Hepatocyte (in vitro differentiated cells): ENCODE measurements around the gene OBI1. TPM values are rescaled to one million over a fixed set of nuclear protein-coding genes. Genes with fewer than 3 reads are reported as not detected.

Source experiments
- DNase-seq: peaks from one replicate; pipeline ENCODE4 v3.0.0-alpha.2; 2016; ENCODE audit warnings: low spot score
- H2AFZ ChIP-seq: fragments of 200-600 bp; sonication (generic); 2 replicates; pipeline ENCODE4 v1.6.0; 2016; ENCODE audit warnings: antibody characterized with exemption, mild to moderate bottlenecking
- H3K27ac ChIP-seq: fragments of 200-600 bp; sonication (generic); 2 replicates; pipeline ENCODE4 v1.5.1; 2016; ENCODE audit warnings: mild to moderate bottlenecking
- H3K27me3 ChIP-seq: fragments of 200-600 bp; sonication (generic); 2 replicates; pipeline ENCODE4 v1.6.1; 2016
- H3K36me3 ChIP-seq: fragments of 200-600 bp; sonication (generic); replicated peaks from 2 replicates; pipeline ENCODE4 v1.5.1; 2016; ENCODE audit warnings: low read depth; ENCODE audit not compliant: insufficient read depth
- H3K4me1 ChIP-seq: fragments of 200-600 bp; sonication (generic); 2 replicates; pipeline ENCODE4 v1.5.1; 2016; ENCODE audit warnings: mild to moderate bottlenecking, moderate library complexity; ENCODE audit not compliant: insufficient read depth
- H3K4me2 ChIP-seq: fragments of 200-600 bp; sonication (generic); 2 replicates; pipeline ENCODE4 v1.6.0; 2016
- H3K4me3 ChIP-seq: fragments of 200-600 bp; sonication (generic); 2 replicates; pipeline ENCODE4 v1.5.1; 2016; ENCODE audit warnings: mild to moderate bottlenecking
- H3K79me2 ChIP-seq: fragments of 200-600 bp; sonication (generic); 2 replicates; pipeline ENCODE4 v1.6.0; 2017; ENCODE audit warnings: mild to moderate bottlenecking
- H3K9me2 ChIP-seq: fragments of 200-600 bp; sonication (generic); replicated peaks from 2 replicates; pipeline ENCODE4 v1.6.0; 2017; ENCODE audit warnings: mild to moderate bottlenecking; ENCODE audit not compliant: insufficient read depth
- H3K9me3 ChIP-seq: fragments of 200-600 bp; sonication (generic); 2 replicates; pipeline ENCODE4 v1.5.1; 2016; ENCODE audit warnings: low read depth, mild to moderate bottlenecking
- H4K20me1 ChIP-seq: fragments of 200-600 bp; sonication (generic); 2 replicates; pipeline ENCODE4 v1.6.0; 2016; ENCODE audit warnings: mild to moderate bottlenecking; ENCODE audit not compliant: insufficient read depth, poor library complexity, severe bottlenecking
- EZH2 ChIP-seq: fragments of 200-600 bp; sonication (generic); IDR thresholded peaks from 2 replicates; pipeline ENCODE4 v1.6.1; 2016; ENCODE audit warnings: antibody characterized with exemption, mild to moderate bottlenecking, borderline replicate concordance
- EZH2phosphoT487 ChIP-seq: fragments of 200-600 bp; sonication (generic); IDR thresholded peaks from one replicate; pipeline ENCODE4 v1.6.1; 2018; ENCODE audit warnings: antibody characterized with exemption, mild to moderate bottlenecking, low read depth, moderate library complexity; ENCODE audit not compliant: unreplicated experiment, severe bottlenecking
- WGBS: methylation state at CpG from one replicate; pipeline ENCODE4 v1.1.6; 2016; ENCODE audit warnings: low lambda C conversion rate; ENCODE audit errors: missing lambda C conversion rate; 5-methylcytosine and 5-hydroxymethylcytosine counted together
- polyA plus RNA-seq: library from polyadenylated mRNA; unstranded; fragments of >200 nt; fragmentation: Nextera tagmentation; extraction: Ambion mirVana; gene quantifications from 2 replicates; pipeline ENCODE4 v1.2.1, GENCODE V29; 2016
- total RNA-seq: library from RNA; depleted of rRNA; stranded (reverse); fragments of >200 nt; gene quantifications from 2 replicates; pipeline ENCODE4 v1.2.3, GENCODE V29; 2014
- TF ChIP-seq, protein P1 (sequence below): fragments of 200-600 bp; sonication (generic); IDR thresholded peaks from 2 replicates; pipeline ENCODE4 v1.5.1; 2016; ENCODE audit warnings: antibody characterized with exemption, mild to moderate bottlenecking; ENCODE audit not compliant: poor library complexity

OBI1 gene
- total and polyA plus RNA-seq, 2 experiments from 2014 or later = 5.3 to 17.6 TPM

GRCh38 chr13:78598116-78598781 is 60.7 kb downstream of the OBI1 start:
- H2AFZ ChIP-seq = no peak overlapping the region
- H3K4me3 ChIP-seq = no peak overlapping the region
- H3K9me2 ChIP-seq = no peaks in the 10 kb centered on the region
- DNase-seq = no peak
- H3K4me1 ChIP-seq = peaks cover 27% of the 10 kb centered on the region
- H3K9me3 ChIP-seq = no peaks in the 10 kb centered on the region
- no peak overlapping the region for H3K4me2 ChIP-seq
- H4K20me1 ChIP-seq = no peaks in the 10 kb centered on the region
- H3K27ac ChIP-seq = no peak overlapping the region
- TF ChIP-seq, protein P1, sequence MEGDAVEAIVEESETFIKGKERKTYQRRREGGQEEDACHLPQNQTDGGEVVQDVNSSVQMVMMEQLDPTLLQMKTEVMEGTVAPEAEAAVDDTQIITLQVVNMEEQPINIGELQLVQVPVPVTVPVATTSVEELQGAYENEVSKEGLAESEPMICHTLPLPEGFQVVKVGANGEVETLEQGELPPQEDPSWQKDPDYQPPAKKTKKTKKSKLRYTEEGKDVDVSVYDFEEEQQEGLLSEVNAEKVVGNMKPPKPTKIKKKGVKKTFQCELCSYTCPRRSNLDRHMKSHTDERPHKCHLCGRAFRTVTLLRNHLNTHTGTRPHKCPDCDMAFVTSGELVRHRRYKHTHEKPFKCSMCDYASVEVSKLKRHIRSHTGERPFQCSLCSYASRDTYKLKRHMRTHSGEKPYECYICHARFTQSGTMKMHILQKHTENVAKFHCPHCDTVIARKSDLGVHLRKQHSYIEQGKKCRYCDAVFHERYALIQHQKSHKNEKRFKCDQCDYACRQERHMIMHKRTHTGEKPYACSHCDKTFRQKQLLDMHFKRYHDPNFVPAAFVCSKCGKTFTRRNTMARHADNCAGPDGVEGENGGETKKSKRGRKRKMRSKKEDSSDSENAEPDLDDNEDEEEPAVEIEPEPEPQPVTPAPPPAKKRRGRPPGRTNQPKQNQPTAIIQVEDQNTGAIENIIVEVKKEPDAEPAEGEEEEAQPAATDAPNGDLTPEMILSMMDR = no peak
- TF ChIP-seq EZH2 (no peak), EZH2phosphoT487 (no peak)
- H3K79me2 ChIP-seq = no peaks in the 10 kb centered on the region
- H3K36me3 ChIP-seq = no peaks in the 10 kb centered on the region
- 33% methylated on average over 3 of the region's 3 CpGs for WGBS
- H3K27me3 ChIP-seq = peaks cover 95% of the 10 kb centered on the region

DNA sequence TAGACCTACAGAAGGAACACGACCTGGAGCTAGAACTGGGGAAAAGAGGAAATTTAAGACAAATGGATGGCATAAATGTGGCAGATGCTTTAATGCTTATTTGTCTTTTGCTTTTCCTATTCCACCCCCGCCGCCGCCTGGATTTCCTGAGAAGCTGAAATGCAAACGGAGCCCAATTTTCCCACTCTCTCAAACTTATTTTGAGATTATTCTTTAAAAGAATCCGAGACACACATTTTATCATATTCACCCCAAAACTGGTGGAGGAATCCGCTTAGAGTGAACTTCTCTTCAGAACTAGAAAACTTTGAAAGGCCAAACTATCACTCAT is 61.4 kb downstream of the OBI1 start:
- H3K79me2 ChIP-seq = no peaks in the 10 kb centered on the region

GRCh38 chr13:78596736-78597601 is 62.0 kb downstream of the OBI1 start:
- Histone ChIP-seq H2AFZ (peak overlapping the region; percentile 42), H3K9me3 (no peaks in the 10 kb centered on the region), H3K27ac (no peak overlapping the region), H4K20me1 (no peaks in the 10 kb centered on the region), H3K4me1 (peaks cover 23% of the 10 kb centered on the region), H3K4me3 (no peak overlapping the region), H3K36me3 (no peaks in the 10 kb centered on the region), H3K27me3 (peaks cover 97% of the 10 kb centered on the region), H3K4me2 (peak overlapping the region; percentile 89), H3K79me2 (no peaks in the 10 kb centered on the region), H3K9me2 (no peaks in the 10 kb centered on the region)
- TF ChIP-seq EZH2 (peak; percentile 95), EZH2phosphoT487 (peak; percentile 57)
- TF ChIP-seq, protein P1 = no peak
- no peak for DNase-seq
- WGBS = 4% methylated on average over 50 of the region's 50 CpGs

More for the DNA sequence above, 61.4 kb downstream of the OBI1 start:
- Histone ChIP-seq H3K4me2 (no peak overlapping the region), H3K9me3 (no peaks in the 10 kb centered on the region), H3K4me3 (no peak overlapping the region), H3K9me2 (no peaks in the 10 kb centered on the region), H2AFZ (no peak overlapping the region), H4K20me1 (no peaks in the 10 kb centered on the region), H3K27ac (no peak overlapping the region), H3K27me3 (peaks cover 95% of the 10 kb centered on the region), H3K36me3 (no peaks in the 10 kb centered on the region), H3K4me1 (peaks cover 23% of the 10 kb centered on the region)
- DNase-seq = no peak
- TF ChIP-seq, protein P1 = no peak
- TF ChIP-seq EZH2phosphoT487 (no peak), EZH2 (no peak)
- 6% methylated on average over 7 of the region's 7 CpGs for WGBS
